OCI-LY1 (cell line): ENCODE measurements around the gene CUEDC1.

ENCODE experiments used
- EZH2 ChIP-seq: fragments of 200-600 bp; sonication (generic), shearing (Covaris generic); IDR thresholded peaks from 2 replicates; pipeline ENCODE4 v1.8.0; 2017; ENCODE audit warnings: borderline replicate concordance, mixed run types, mild to moderate bottlenecking, antibody characterized with exemption, low read length, moderate library complexity, mixed read lengths
- TF ChIP-seq, protein P1 (sequence below): fragments of 200-600 bp; sonication (generic), shearing (Covaris generic); IDR thresholded peaks from 2 replicates; pipeline ENCODE4 v1.5.1; 2017; ENCODE audit warnings: mild to moderate bottlenecking, antibody characterized with exemption, low read length, moderate library complexity, mixed read lengths

DNA sequence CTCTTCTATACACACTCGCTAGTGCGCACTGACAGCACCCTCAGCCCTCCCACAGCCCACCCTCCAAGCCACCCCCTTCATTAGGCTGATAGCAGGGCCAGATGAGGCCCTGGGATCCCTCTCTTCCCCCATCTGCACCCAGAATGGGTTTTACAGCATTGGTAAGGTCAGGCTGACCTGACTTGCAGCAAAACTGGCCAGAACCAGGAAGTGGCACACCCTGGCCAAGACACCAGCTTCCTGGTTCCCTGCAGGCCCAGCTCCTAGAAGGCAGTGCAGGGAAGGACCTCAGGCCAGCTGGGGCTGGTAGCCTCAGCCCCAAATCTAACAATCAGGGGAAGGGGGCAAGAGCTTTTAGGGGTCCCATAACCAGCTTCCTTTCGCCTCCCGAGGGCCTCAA lies 55.4 kb downstream of the CUEDC1 start:
- no peak for TF ChIP-seq EZH2
- TF ChIP-seq, protein P1, sequence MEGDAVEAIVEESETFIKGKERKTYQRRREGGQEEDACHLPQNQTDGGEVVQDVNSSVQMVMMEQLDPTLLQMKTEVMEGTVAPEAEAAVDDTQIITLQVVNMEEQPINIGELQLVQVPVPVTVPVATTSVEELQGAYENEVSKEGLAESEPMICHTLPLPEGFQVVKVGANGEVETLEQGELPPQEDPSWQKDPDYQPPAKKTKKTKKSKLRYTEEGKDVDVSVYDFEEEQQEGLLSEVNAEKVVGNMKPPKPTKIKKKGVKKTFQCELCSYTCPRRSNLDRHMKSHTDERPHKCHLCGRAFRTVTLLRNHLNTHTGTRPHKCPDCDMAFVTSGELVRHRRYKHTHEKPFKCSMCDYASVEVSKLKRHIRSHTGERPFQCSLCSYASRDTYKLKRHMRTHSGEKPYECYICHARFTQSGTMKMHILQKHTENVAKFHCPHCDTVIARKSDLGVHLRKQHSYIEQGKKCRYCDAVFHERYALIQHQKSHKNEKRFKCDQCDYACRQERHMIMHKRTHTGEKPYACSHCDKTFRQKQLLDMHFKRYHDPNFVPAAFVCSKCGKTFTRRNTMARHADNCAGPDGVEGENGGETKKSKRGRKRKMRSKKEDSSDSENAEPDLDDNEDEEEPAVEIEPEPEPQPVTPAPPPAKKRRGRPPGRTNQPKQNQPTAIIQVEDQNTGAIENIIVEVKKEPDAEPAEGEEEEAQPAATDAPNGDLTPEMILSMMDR: no peak
